Measurements from ENCODE around the gene ANKRD2. TPM values are rescaled to one million over a fixed set of nuclear protein-coding genes. Genes with fewer than 3 reads are reported as not detected.
"Not testable (repeated sequence)": the region's sequence is repeated elsewhere in the genome, so short reads cannot be mapped to it uniquely, and the experiment has no call there.

ANKRD2 gene
- polyA plus RNA-seq, 1 donor: 0.13 TPM

GRCh38 chr10:97573672-97574071 lies 1.1 kb downstream of the ANKRD2 start:
- H3K27ac ChIP-seq (ENCODE audit: low read length): no peak overlapping the region
- DNase-seq: no peak
- no peaks in the 10 kb centered on the region for H3K36me3 ChIP-seq (ENCODE audit: control insufficient read depth, insufficient read depth, low read length)
- H3K4me3 ChIP-seq (ENCODE audit: low read length): no peak overlapping the region
- peaks cover 9% of the 10 kb centered on the region for H3K27me3 ChIP-seq (ENCODE audit: control insufficient read depth, insufficient read depth, low read length)
- no peaks in the 10 kb centered on the region for H3K9me3 ChIP-seq (ENCODE audit: control insufficient read depth, low read depth, low read length)
- peaks cover 5% of the 10 kb centered on the region for H3K4me1 ChIP-seq (ENCODE audit: control insufficient read depth, insufficient read depth, low read length)
- no CpG with 5 or more reads among the region's 2 CpGs for WGBS (ENCODE audit: insufficient coverage, low lambda C conversion rate)

- Histone ChIP-seq H3K36me3 (ENCODE audit: control insufficient read depth, insufficient read depth, low read length) (no peaks in the 10 kb centered on the region), H3K4me3 (ENCODE audit: low read length) (no peak overlapping the region), H3K9me3 (ENCODE audit: control insufficient read depth, low read depth, low read length) (no peaks in the 10 kb centered on the region), H3K4me1 (ENCODE audit: control insufficient read depth, insufficient read depth, low read length) (peaks cover 5% of the 10 kb centered on the region), H3K27ac (ENCODE audit: low read length) (no peak overlapping the region), H3K27me3 (ENCODE audit: control insufficient read depth, insufficient read depth, low read length) (peaks cover 12% of the 10 kb centered on the region)
- WGBS (ENCODE audit: insufficient coverage, low lambda C conversion rate): no CpG with 5 or more reads among the region's 4 CpGs
- DNase-seq: peak in 1 of 2 donors; percentile 23
Observed at GRCh38 chr10:97574374-97575126, 2.0 kb downstream of the ANKRD2 start.

- WGBS (ENCODE audit: insufficient coverage, low lambda C conversion rate): no CpG with 5 or more reads among the region's 6 CpGs
- DNase-seq: peak in 1 of 2 donors; percentile 47
- Histone ChIP-seq H3K27me3 (ENCODE audit: control insufficient read depth, insufficient read depth, low read length) (peaks cover 12% of the 10 kb centered on the region), H3K4me1 (ENCODE audit: control insufficient read depth, insufficient read depth, low read length) (peaks cover 5% of the 10 kb centered on the region), H3K27ac (ENCODE audit: low read length) (no peak overlapping the region), H3K4me3 (ENCODE audit: low read length) (no peak overlapping the region), H3K36me3 (ENCODE audit: control insufficient read depth, insufficient read depth, low read length) (no peaks in the 10 kb centered on the region), H3K9me3 (ENCODE audit: control insufficient read depth, low read depth, low read length) (no peaks in the 10 kb centered on the region)
Observed at GRCh38 chr10:97575127-97575668, 2.6 kb downstream of the ANKRD2 start.

GRCh38 chr10:97576487-97576886 lies 3.9 kb downstream of the ANKRD2 start:
- not testable (repeated sequence) for H3K9me3 ChIP-seq (ENCODE audit: control insufficient read depth, low read depth, low read length); H3K36me3 ChIP-seq (ENCODE audit: control insufficient read depth, insufficient read depth, low read length); H3K4me1 ChIP-seq (ENCODE audit: control insufficient read depth, insufficient read depth, low read length); H3K4me3 ChIP-seq (ENCODE audit: low read length); H3K27ac ChIP-seq (ENCODE audit: low read length); DNase-seq
- H3K27me3 ChIP-seq (ENCODE audit: control insufficient read depth, insufficient read depth, low read length): peaks cover 12% of the 10 kb centered on the region
- WGBS (ENCODE audit: insufficient coverage, low lambda C conversion rate): no CpG with 5 or more reads among the region's 5 CpGs

- no peaks in the 10 kb centered on the region for H3K36me3 ChIP-seq (ENCODE audit: control insufficient read depth, insufficient read depth, low read length)
- no peak for DNase-seq
- no peak overlapping the region for H3K27ac ChIP-seq (ENCODE audit: low read length)
- WGBS (ENCODE audit: insufficient coverage, low lambda C conversion rate): no CpG with 5 or more reads among the region's 9 CpGs
- H3K9me3 ChIP-seq (ENCODE audit: control insufficient read depth, low read depth, low read length): no peaks in the 10 kb centered on the region
- peaks cover 12% of the 10 kb centered on the region for H3K27me3 ChIP-seq (ENCODE audit: control insufficient read depth, insufficient read depth, low read length)
- no peak overlapping the region for H3K4me3 ChIP-seq (ENCODE audit: low read length)
- no peaks in the 10 kb centered on the region for H3K4me1 ChIP-seq (ENCODE audit: control insufficient read depth, insufficient read depth, low read length)
Observed at GRCh38 chr10:97577701-97578100, 5.1 kb downstream of the ANKRD2 start.

- Histone ChIP-seq H3K9me3 (ENCODE audit: control insufficient read depth, low read depth, low read length) (no peaks in the 10 kb centered on the region), H3K4me3 (ENCODE audit: low read length) (no peak overlapping the region), H3K4me1 (ENCODE audit: control insufficient read depth, insufficient read depth, low read length) (no peaks in the 10 kb centered on the region), H3K27ac (ENCODE audit: low read length) (no peak overlapping the region), H3K36me3 (ENCODE audit: control insufficient read depth, insufficient read depth, low read length) (no peaks in the 10 kb centered on the region), H3K27me3 (ENCODE audit: control insufficient read depth, insufficient read depth, low read length) (peaks cover 12% of the 10 kb centered on the region)
- WGBS (ENCODE audit: insufficient coverage, low lambda C conversion rate): no CpG with 5 or more reads among the region's 40 CpGs
- DNase-seq: no peak
Observed at GRCh38 chr10:97578171-97578844, 5.7 kb downstream of the ANKRD2 start.

- H3K27ac ChIP-seq (ENCODE audit: low read length): no peak overlapping the region
- no peaks in the 10 kb centered on the region for H3K9me3 ChIP-seq (ENCODE audit: control insufficient read depth, low read depth, low read length)
- H3K27me3 ChIP-seq (ENCODE audit: control insufficient read depth, insufficient read depth, low read length): peaks cover 12% of the 10 kb centered on the region
- H3K36me3 ChIP-seq (ENCODE audit: control insufficient read depth, insufficient read depth, low read length): no peaks in the 10 kb centered on the region
- H3K4me1 ChIP-seq (ENCODE audit: control insufficient read depth, insufficient read depth, low read length): peaks cover 6% of the 10 kb centered on the region
- WGBS (ENCODE audit: insufficient coverage, low lambda C conversion rate): no CpG with 5 or more reads among the region's 9 CpGs
- no peak for DNase-seq
- no peak overlapping the region for H3K4me3 ChIP-seq (ENCODE audit: low read length)
Observed at GRCh38 chr10:97580421-97581367, 8.1 kb downstream of the ANKRD2 start.

GRCh38 chr10:97582169-97582568 lies 9.6 kb downstream of the ANKRD2 start:
- H3K36me3 ChIP-seq (ENCODE audit: control insufficient read depth, insufficient read depth, low read length): no peaks in the 10 kb centered on the region
- no CpG with 5 or more reads among the region's 8 CpGs for WGBS (ENCODE audit: insufficient coverage, low lambda C conversion rate)
- H3K4me3 ChIP-seq (ENCODE audit: low read length): no peak overlapping the region
- no peak overlapping the region for H3K27ac ChIP-seq (ENCODE audit: low read length)
- H3K9me3 ChIP-seq (ENCODE audit: control insufficient read depth, low read depth, low read length): no peaks in the 10 kb centered on the region
- H3K27me3 ChIP-seq (ENCODE audit: control insufficient read depth, insufficient read depth, low read length): peaks cover 12% of the 10 kb centered on the region
- DNase-seq: no peak
- peaks cover 6% of the 10 kb centered on the region for H3K4me1 ChIP-seq (ENCODE audit: control insufficient read depth, insufficient read depth, low read length)

- Histone ChIP-seq H3K9me3 (ENCODE audit: control insufficient read depth, low read depth, low read length) (no peaks in the 10 kb centered on the region), H3K36me3 (ENCODE audit: control insufficient read depth, insufficient read depth, low read length) (no peaks in the 10 kb centered on the region), H3K4me1 (ENCODE audit: control insufficient read depth, insufficient read depth, low read length) (peaks cover 6% of the 10 kb centered on the region), H3K27ac (ENCODE audit: low read length) (peak overlapping the region; percentile 11), H3K4me3 (ENCODE audit: low read length) (no peak overlapping the region), H3K27me3 (ENCODE audit: control insufficient read depth, insufficient read depth, low read length) (peaks cover 4% of the 10 kb centered on the region)
- no peak for DNase-seq
- WGBS (ENCODE audit: insufficient coverage, low lambda C conversion rate): no CpG with 5 or more reads among the region's 13 CpGs
Observed at GRCh38 chr10:97583476-97583875, 10.9 kb downstream of the ANKRD2 start.
